Tibial nerve (tissue), 4 donors: ENCODE results near the gene ABHD10. TPM values are rescaled to one million over a fixed set of nuclear protein-coding genes. Genes with fewer than 3 reads are reported as not detected.
"Not testable (repeated sequence)": the region's sequence is repeated elsewhere in the genome, so short reads cannot be mapped to it uniquely, and the experiment has no call there.

Experiments used
- DNase-seq, 2 donors: peaks; one replicate each; pipeline ENCODE4 v3.0.0-alpha.2; 2019; ENCODE audit warnings: low spot score in 2 of 2
- H3K27ac ChIP-seq, 4 donors: fragments of 200-600 bp; sonication (generic) in 3 of 4; one replicate each; pipeline ENCODE4 v1.5.1; 2017 to 2019; ENCODE audit warnings: mild to moderate bottlenecking in 1 of 4
- H3K27me3 ChIP-seq, 2 donors: fragments of 200-600 bp; sonication (generic) in 1 of 2; one replicate each; pipeline versions ENCODE4 v1.5.1 to v1.6.0; 2017 to 2019
- H3K36me3 ChIP-seq, 3 donors: fragments of 200-600 bp; sonication (generic); one replicate each; pipeline ENCODE4 v1.5.1; 2018 to 2019
- H3K4me1 ChIP-seq, 4 donors: fragments of 200-600 bp; sonication (generic) in 3 of 4; one replicate each; pipeline ENCODE4 v1.5.1; 2017 to 2019
- H3K4me3 ChIP-seq, 4 donors: fragments of 200-600 bp; sonication (generic) in 3 of 4; one replicate each; pipeline ENCODE4 v1.5.1; 2017 to 2019; ENCODE audit warnings: mild to moderate bottlenecking in 1 of 4, moderate library complexity in 1 of 4
- H3K9me3 ChIP-seq, 4 donors: fragments of 200-600 bp; sonication (generic) in 3 of 4; one replicate each; pipeline ENCODE4 v1.5.1; 2017 to 2019
- EP300 ChIP-seq, 2 donors: sonication (generic); formaldehyde crosslinking; IDR thresholded peaks; one replicate each; pipeline ENCODE4 v1.6.1; 2017; ENCODE audit warnings: antibody characterized with exemption in 2 of 2, mild to moderate bottlenecking in 1 of 2
- POLR2A ChIP-seq, 2 donors: fragments of 450-650 bp; IDR thresholded peaks; one replicate each; pipeline ENCODE4 v1.6.1; 2017; ENCODE audit warnings: antibody characterized with exemption in 2 of 2, mild to moderate bottlenecking in 2 of 2, moderate library complexity in 2 of 2
- WGBS, 2 donors: methylation state at CpG; one replicate each; pipeline ENCODE4 v1.1.5; 2018; 5-methylcytosine and 5-hydroxymethylcytosine counted together
- total RNA-seq, 4 donors: library from RNA; depleted of rRNA; stranded (reverse); fragments of >200 nt; gene quantifications; one replicate each; pipeline ENCODE4 v1.1.0, GENCODE V29; 2016
- TF ChIP-seq, protein P1 (sequence below), 5 experiments: fragments of 200-600 bp in 3 of 5; fragments of 450-650 bp in 2 of 5; sonication (generic) in 3 of 5; IDR thresholded peaks; one replicate each; pipeline ENCODE4 v1.5.1; 2016 to 2019; ENCODE audit warnings: antibody characterized with exemption in 5 of 5, mild to moderate bottlenecking in 3 of 5, moderate library complexity in 2 of 5

Gene ABHD10
- total RNA-seq, 4 donors from 2014 or later: 11.7 to 28.8 (median 19.4) TPM

DNA sequence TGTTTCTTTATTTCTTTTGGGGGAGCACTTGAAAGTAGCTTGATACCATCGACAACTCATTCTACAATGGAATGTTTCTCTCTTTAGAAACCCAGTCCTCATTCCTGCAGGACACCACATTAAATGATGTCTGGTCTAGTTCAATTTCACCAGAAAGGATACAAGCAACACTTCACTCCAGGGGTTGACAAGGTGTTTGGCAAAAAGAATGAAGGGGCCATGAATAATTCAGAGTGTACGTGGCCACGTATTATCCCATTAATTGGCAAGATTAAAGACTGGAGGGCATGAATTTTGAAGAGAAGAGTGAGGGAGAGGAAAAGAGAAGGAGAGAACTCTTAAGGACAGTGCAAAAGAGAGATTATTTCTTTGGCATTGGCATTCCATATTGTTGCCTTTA, 56.4 kb downstream of the ABHD10 start:
- WGBS, 2 donors: 74% methylated on average over 3 of the region's 3 CpGs
- Histone ChIP-seq H3K27me3 (no peaks in the 10 kb centered on the region), H3K4me1 (no peaks in the 10 kb centered on the region), H3K9me3 (no peaks in the 10 kb centered on the region), H3K27ac (no peak overlapping the region), H3K36me3 (no peaks in the 10 kb centered on the region), H3K4me3 (no peak overlapping the region)
- no peak for TF ChIP-seq POLR2A (IDR thresholded peaks at IDR 0.05)
- TF ChIP-seq, protein P1, sequence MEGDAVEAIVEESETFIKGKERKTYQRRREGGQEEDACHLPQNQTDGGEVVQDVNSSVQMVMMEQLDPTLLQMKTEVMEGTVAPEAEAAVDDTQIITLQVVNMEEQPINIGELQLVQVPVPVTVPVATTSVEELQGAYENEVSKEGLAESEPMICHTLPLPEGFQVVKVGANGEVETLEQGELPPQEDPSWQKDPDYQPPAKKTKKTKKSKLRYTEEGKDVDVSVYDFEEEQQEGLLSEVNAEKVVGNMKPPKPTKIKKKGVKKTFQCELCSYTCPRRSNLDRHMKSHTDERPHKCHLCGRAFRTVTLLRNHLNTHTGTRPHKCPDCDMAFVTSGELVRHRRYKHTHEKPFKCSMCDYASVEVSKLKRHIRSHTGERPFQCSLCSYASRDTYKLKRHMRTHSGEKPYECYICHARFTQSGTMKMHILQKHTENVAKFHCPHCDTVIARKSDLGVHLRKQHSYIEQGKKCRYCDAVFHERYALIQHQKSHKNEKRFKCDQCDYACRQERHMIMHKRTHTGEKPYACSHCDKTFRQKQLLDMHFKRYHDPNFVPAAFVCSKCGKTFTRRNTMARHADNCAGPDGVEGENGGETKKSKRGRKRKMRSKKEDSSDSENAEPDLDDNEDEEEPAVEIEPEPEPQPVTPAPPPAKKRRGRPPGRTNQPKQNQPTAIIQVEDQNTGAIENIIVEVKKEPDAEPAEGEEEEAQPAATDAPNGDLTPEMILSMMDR (IDR thresholded peaks at IDR 0.05): no peak
- DNase-seq: no peak

DNA sequence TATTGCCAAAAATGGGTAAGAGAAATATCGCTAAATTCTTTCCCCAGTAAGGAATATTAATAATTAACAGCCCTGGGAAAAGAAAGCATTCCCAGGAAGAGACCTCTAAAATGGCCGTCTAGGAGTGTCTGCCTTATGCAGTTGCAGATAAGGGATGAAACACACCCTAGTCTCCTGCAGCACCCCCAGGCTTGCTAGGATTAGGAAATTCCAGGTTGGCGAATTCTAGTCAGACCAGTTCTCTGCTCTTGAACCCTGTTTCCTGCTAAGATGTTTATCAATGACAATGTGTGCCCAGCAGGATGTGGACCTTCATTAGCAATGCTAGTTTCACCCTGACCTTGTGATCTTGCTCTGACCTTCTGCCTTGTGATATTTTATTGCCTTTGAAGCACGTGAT, 58.4 kb downstream of the ABHD10 start:
- not testable (repeated sequence) for H3K4me1 ChIP-seq, H3K27me3 ChIP-seq, H3K27ac ChIP-seq, H3K9me3 ChIP-seq, H3K36me3 ChIP-seq, H3K4me3 ChIP-seq, DNase-seq
- WGBS, 2 donors: 66 to 70% methylated on average over 4 of the region's 4 CpGs

DNA sequence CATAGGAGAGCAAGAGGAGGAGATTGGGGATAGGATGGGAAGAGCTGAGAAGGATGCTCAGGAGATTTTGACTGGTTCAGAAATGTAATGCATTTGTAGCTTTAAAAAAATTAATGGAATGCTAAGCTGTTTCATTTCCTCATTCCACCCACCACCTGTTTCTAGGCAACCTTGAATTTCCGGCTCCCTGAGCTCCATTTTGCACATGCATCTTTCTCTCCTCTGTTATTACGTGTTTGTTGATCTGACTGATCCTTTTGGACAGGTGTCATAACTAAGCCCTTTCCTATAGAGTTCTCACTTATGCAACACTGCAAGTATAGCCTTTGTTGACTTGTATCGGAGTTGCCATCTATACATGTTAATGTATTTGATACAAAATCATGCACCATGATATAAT, 60.0 kb downstream of the ABHD10 start:
- DNase-seq: no peak
- H3K27ac ChIP-seq: no peak overlapping the region
- no peaks in the 10 kb centered on the region for H3K9me3 ChIP-seq
- no peaks in the 10 kb centered on the region for H3K27me3 ChIP-seq
- TF ChIP-seq, protein P1 (IDR thresholded peaks at IDR 0.05): no peak
- TF ChIP-seq POLR2A (IDR thresholded peaks at IDR 0.05) (no peak), EP300 (IDR thresholded peaks at IDR 0.05) (no peak)
- 63 to 73% methylated on average over 3 of the region's 3 CpGs for WGBS, 2 donors
- no peak overlapping the region for H3K4me3 ChIP-seq
- peaks cover 0 to 6% (median 0%) of the 10 kb centered on the region in 4 donors for H3K4me1 ChIP-seq
- H3K36me3 ChIP-seq: no peaks in the 10 kb centered on the region

DNA sequence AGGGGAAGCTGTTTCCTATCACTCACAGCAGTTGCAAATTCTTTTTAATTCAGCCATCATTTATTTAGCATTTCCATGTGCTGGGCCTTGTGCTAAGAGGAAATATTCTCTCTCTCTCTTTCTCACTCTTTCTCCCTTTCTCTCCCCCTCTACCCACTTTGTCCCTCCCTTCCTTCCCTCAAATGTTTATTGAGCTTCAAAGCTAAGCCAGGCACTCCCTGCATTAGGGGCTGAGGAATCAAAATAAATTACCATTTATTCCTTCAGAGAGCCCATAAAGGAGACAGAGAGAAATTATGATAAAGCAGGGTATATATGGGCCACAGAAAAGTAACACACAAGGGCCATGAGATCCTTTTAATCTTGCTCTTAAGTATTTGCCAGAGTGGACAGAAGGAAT, 62.5 kb downstream of the ABHD10 start:
- H3K9me3 ChIP-seq: no peaks in the 10 kb centered on the region
- no peaks in the 10 kb centered on the region for H3K36me3 ChIP-seq
- TF ChIP-seq, protein P1 (IDR thresholded peaks at IDR 0.05): no peak
- TF ChIP-seq EP300 (IDR thresholded peaks at IDR 0.05) (no peak), POLR2A (IDR thresholded peaks at IDR 0.05) (no peak)
- no peak overlapping the region for H3K27ac ChIP-seq
- no peak overlapping the region for H3K4me3 ChIP-seq
- H3K27me3 ChIP-seq: no peaks in the 10 kb centered on the region
- peaks cover 0 to 7% (median 0%) of the 10 kb centered on the region in 4 donors for H3K4me1 ChIP-seq
- no peak for DNase-seq

DNA sequence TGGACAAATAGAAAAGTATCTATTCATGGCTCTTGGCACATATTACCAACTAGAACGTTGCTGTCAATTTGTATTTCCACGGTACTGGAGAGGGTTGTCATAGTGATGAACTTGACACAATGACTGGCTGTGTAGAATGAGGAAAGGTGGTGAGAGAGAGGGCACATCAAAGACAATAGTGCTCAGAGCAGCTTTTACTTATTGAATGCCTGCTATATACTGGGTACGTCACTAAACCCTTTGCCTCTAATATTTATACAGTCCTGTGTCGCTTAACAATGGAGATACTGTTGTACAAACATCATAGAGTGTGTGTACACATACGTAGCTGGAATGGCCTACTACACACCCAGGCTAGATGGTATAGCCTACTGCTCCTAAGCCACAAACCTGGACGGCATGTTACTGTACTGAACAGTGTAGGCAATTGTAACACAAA, 64.0 kb downstream of the ABHD10 start:
- no peaks in the 10 kb centered on the region for H3K9me3 ChIP-seq
- 44 to 48% methylated on average over 6 of the region's 6 CpGs for WGBS, 2 donors
- no peak overlapping the region for H3K4me3 ChIP-seq
- no peak overlapping the region for H3K27ac ChIP-seq
- DNase-seq: no peak
- H3K4me1 ChIP-seq: peaks cover 0 to 7% (median 0%) of the 10 kb centered on the region in 4 donors
- H3K36me3 ChIP-seq: no peaks in the 10 kb centered on the region
- TF ChIP-seq POLR2A (IDR thresholded peaks at IDR 0.05) (no peak), EP300 (IDR thresholded peaks at IDR 0.05) (no peak)
- TF ChIP-seq, protein P1 (IDR thresholded peaks at IDR 0.05): no peak
- no peaks in the 10 kb centered on the region for H3K27me3 ChIP-seq

Other genes with a start within 250 kb of the ABHD10 start
- gene PHLDB2, start 119.8 kb upstream of the ABHD10 start, total RNA-seq: 100 to 1,000 TPM in 1 of 4 donors, 10 to 100 TPM in 3; 81.6 to 171 (median 88.2) TPM
- gene TAGLN3, start 19.9 kb downstream of the ABHD10 start, total RNA-seq: 1 to 10 TPM in 1 of 4 donors, not detected in 3; 3.1 TPM
- gene TMPRSS7, start 55.7 kb downstream of the ABHD10 start, total RNA-seq: not detected
- 1 to 10 TPM in 3 of 4 donors, under 1 TPM in 1; 0.98 to 8.5 (median 5.6) TPM for gene C3orf52, start 107.4 kb downstream of the ABHD10 start, total RNA-seq
- 1 to 10 TPM in 1 of 4 donors, under 1 TPM in 1, not detected in 2; under 0.01 to 2.0 TPM for gene GCSAM, start 154.2 kb downstream of the ABHD10 start, total RNA-seq